HG03280 (cell line): ENCODE data around the gene METTL21A.
"Not testable (repeated sequence)": the region's sequence is repeated elsewhere in the genome, so short reads cannot be mapped to it uniquely, and the experiment has no call there.

Experiments used
- ATAC-seq: cut with Tn5 transposase; IDR thresholded peaks from one replicate; pipeline ENCODE4 v1.9.1; 2021; ENCODE audit warnings: mild to moderate bottlenecking, moderate library complexity; ENCODE audit not compliant: unreplicated experiment

METTL21A gene

GRCh38 chr2:207625014-207625907 lies at the start of gene METTL21A:
TSS of gene METTL21A (minus strand) at chr2:207625394. CDS start at chr2:207624375, 1,019 bp downstream.
- peak; percentile 65 for ATAC-seq

DNA sequence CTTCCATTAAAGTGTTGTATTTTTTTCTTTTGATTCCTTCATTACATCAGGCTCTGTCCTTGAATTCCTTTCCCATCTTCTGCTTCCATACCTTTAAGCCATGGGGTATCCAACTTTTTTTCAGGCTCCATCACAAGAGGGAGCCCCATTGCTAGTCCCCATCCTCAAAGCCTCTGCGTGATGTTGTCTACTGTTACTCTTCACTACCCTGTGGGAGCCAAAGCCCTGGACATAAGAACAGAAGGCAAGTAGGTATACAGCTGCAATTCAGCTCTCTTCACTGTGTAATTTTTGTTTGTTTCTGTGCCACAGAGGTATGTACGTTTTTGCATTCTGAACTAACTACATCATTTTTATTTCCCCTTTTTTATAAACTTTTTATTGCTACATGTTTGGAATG lies 49.6 kb upstream of the METTL21A start:
- ATAC-seq = no peak

DNA sequence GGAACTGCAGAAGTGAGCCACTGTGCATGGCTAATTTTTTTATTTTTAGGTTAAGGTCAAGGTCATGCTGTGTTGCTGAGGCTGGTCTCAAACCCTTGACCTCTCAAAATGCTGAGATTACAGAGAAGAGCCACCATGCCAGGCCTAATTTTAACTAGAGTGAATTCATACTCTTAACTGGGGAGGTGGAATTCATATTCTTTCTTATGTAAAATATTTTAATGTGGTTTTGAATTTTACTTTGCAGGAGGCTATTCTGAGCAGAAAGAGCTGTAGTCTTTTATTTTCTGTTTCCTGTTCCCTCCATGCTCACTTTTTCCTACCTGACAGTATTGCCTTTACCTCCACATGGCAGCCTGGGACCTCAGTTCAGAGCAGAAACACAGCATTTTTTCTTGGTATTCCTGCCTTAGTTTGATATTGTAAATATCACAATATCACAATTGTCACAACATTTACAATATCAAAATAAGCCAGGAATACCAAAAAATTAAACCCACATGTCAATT lies 49.1 kb upstream of the METTL21A start:
- no peak for ATAC-seq

- no peak for ATAC-seq
These were observed 48.2 kb upstream of the METTL21A start for GRCh38 chr2:207673431-207673830.

DNA sequence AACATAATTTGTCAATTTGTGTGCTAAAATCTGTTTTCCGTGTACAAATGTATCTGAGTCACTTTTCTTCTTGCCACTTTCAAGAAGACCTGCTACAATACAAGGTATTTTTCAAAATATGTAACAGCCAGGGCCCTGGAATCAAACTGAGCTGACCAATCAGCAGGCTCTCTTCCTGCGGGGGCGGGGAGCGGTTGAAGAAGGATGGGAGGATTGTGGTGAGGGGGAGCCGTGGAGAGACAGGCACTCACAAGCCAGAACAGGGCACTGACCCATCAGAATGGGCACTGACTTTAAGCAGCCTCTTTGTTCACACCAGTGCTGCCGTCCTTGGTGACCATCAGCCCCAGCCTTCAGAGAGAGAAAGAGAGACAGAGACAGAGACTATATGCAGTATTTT lies 45.7 kb upstream of the METTL21A start:
- ATAC-seq = no peak

DNA sequence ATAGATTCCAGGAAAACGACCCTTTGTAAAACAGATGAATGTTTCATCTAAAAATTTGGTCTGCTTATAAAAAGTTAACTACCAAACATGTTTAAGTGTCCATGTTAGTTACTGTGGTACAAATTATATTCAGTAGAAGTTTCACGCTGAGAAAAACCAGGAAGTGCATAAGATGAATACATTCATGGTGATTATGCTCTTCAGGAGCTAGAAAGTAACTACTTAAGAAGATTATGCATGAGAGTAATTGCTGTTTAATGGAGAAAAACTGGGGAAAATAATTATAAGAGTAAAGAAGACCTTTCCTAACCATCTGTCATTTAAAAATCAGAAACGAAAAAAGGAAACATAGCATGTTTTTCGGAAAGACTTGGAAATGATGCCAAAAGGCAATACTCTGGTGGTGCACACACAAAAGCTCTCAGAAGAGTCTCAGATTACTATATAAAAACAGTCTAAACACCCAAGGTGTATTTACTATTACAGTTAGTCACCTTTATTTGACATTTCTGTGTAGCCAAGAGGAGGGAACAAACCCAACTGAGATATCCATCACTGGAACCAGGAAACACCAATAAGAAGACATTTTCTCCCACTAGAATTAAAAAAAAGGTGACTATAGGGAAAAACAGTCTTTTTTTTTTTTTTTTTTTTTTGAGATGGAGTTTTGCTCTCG lies 38.8 kb upstream of the METTL21A start:
- no peak for ATAC-seq

- peak; percentile 80 for ATAC-seq
These were observed 37.0 kb upstream of the METTL21A start for GRCh38 chr2:207662203-207662602.

- ATAC-seq = no peak
These were observed 35.8 kb upstream of the METTL21A start for GRCh38 chr2:207660994-207661393.

- no peak for ATAC-seq
These were observed 33.0 kb upstream of the METTL21A start for GRCh38 chr2:207658156-207658555.

DNA sequence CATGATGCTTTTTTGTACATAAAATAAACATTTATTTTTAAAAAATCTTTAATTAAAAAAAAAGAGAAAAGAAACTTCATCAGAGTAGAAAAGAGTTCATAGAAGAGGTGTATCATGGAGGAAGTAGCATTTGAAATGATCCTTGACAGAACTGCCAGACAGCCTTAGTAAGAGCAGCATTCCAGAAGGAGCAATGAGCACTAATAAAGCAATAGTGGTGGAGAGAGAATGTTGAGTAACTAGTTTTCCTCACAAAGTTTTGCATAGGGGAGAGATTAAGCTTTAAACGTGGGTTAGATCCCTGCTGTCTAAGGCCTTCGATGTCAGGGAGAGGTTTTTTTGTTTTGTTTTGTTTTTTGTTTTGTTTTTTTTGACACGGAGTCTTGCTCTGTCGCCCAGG lies 29.8 kb upstream of the METTL21A start:
- ATAC-seq = no peak

GRCh38 chr2:207646582-207646981 lies 21.4 kb upstream of the METTL21A start:
- ATAC-seq = not testable (repeated sequence)

- ATAC-seq = no peak
These were observed 18.7 kb upstream of the METTL21A start for GRCh38 chr2:207643892-207644291.

DNA sequence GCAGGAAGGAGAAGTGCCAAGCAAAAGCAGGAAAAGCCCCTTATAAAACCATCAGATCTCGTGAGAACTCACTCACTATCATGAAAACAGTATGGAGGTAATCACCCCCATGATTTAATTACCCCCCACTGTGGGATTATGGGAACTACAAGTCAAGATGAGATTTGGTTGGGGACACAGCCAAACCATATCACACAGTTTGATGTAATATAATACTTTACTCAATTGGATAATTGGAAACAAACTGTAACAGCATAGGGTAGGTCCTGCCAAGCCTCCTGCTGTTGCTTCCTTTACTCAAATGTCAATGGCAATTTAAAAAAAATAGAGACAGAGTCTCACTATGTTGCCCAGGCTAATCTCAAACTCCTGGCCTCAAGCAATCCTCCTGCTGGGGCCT lies 15.5 kb upstream of the METTL21A start:
- no peak for ATAC-seq

DNA sequence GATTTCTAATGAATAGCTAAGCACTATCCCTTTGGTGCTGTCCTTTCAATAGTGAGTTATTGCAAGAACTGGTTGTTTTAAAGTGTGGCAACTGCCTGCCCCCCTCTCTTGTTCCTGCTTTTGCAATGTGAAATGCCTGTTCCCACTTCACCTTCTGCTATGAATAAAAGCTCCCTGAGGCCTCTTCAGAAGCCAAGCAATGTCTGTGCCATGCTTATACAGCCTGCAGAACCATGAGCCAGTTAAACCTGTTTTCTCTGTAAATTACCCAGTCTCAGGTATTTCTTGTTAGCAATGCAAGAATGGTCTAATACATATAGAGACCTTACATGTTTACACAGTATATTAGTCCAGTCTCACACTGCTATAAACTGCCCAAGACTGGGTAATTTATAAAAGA lies 15.0 kb upstream of the METTL21A start:
- no peak for ATAC-seq

DNA sequence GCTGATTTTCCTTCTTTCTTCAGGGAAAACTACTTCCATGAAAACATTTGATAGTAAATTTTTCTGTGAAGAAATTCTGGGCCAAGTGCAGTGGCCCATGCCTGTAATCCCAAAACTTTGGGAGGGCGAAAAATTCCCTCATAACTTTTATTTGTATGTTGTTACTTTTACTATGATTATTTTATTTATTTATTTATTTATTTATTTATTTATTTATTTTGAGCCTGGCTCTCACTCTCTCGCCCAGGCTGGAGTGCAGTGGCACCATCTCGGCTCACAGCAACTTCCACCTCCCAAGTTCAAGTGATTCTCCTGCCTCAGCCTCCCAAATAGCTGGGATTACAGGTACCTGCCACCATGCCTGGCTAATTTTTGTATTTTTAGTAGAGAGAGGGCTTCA lies 14.1 kb upstream of the METTL21A start:
- not testable (repeated sequence) for ATAC-seq

DNA sequence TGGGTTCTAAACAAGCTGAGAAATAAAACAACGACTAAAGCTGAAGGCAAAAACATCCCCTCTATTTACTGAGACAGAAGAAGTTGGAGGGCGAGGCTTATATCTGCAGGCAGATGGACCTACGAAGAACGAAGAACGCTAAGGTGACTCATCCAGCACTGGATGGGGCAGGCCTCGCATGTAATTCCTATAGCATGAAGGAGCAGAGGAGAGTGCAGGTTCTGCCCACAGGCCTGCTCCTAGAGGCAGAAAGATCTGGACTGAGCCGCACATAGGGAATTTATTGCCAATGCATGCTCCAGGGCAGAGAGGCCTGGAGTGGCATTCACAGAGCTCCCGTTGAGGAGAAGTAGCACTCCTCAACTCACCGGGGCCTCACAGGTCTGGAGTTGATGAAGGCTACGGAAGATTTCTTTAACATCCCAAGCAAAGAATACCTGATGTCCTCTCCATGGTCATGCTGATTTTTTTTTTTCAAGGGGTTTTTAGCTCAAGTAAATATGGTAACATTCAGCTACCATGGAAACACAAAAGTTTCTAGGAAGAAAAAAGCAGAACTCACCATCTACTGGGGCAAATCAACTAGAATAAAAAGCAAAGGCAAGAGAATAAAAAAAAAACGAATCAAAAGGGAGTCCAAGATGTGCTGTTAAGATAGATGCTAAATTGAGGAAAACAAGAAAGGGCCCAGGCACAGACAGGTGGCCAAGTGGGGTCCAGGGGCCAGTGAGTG lies 10.4 kb upstream of the METTL21A start:
- ATAC-seq = no peak

DNA sequence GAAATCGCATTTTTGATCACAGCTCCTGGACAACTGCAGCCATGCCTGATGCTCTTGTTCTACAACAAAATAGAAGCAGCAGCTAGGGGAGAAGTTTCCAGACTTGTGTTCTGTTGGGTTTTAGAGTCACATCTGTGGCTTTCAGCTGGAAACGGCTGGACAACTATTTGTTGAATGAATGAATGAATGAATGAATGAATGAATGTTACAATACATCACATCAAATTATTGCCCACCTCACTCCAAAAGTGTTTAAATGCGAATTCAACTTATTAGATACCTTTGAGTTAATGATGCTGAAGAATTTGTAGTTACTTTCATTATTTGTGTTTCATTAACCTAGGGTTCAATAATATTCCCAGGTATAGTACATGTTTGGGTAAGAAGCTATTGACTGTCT lies 8.5 kb upstream of the METTL21A start:
- ATAC-seq = no peak

- ATAC-seq = no peak
These were observed 7.6 kb upstream of the METTL21A start for GRCh38 chr2:207632575-207633493.

DNA sequence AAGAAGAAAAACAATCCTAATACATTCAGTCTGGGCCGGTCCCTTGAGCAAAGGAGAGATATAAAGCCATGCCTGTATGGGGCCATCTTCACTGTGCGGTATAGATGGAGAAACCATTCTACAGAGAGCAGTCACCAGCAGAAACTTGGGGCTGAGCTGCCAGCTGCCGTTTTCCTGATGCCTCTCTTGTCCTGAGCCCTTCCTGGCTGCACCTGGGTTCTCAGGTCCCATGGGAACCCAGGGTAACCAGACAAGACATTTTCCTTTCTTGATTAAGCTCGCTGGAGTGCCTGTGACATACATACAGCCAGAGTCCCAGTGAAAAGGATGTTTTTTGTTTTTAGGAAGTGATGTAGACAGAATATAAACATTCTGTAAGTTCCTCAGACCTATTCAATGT lies 5.3 kb upstream of the METTL21A start:
- ATAC-seq = no peak

DNA sequence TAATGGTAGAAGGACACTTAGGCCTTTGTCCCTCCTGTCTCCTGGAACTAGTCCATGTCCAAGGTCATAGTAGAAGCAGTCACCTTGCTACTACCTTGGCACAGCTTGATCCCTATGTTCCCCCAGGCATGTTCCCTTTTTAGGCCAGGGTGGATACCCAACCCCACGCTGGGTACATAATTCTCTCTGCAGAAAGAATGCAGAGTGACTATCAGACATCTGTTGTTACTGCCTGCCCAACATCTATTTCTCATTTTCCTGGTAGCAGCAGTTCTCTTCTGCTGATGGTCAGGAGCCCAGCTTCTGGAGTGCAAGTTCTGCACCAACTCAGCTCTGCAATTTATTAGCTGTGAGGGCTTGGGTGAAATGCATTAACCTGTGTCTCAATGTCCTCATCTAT lies 4.4 kb upstream of the METTL21A start:
- ATAC-seq = no peak
